Fibroblast of the aortic adventitia (primary cell): Measurements from ENCODE around the gene HECW1. TPM values are rescaled to one million over a fixed set of nuclear protein-coding genes. Genes with fewer than 3 reads are reported as not detected.

Experiments used
- DNase-seq: peaks from one replicate; pipeline ENCODE4 v3.0.0-alpha.2; 2010; ENCODE audit warnings: low read depth
- H3K4me3 ChIP-seq: 2 replicates; pipeline ENCODE4 v1.5.1; 2011; ENCODE audit warnings: low read depth, mild to moderate bottlenecking, control low read depth, low read length, moderate library complexity
- total RNA-seq: library from RNA; depleted of rRNA; stranded (reverse); fragments of >200 nt; gene quantifications from 2 replicates; pipeline ENCODE4 v1.2.3, GENCODE V29; 2012; ENCODE audit warnings: low replicate concordance
- TF ChIP-seq, protein P1 (sequence below): IDR thresholded peaks from 2 replicates; pipeline ENCODE4 v1.5.1; 2011; ENCODE audit warnings: mild to moderate bottlenecking, low read length, control low read depth, inconsistent platforms; ENCODE audit not compliant: insufficient read depth

Gene HECW1
- total RNA-seq, 1 donor, result 3.6 TPM

DNA sequence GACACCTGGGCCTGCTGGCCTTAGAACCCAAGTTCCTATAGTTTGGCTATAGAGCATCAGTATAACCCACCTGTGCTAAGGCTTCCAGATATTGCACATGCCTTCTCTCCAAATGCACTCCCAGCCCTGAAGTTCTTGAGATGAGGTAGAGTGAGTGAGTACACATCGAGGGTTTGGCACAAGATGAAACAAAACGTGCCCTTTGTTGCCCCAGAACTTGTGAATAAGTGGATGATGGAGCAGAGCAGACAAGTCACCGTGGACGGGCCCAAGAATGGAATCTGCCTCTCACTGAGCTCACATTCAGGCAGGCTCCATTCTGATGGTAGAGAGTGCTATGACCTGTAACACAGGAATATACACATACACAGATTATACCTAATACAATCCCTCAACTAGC is 397.5 kb downstream of the HECW1 start:
- TF ChIP-seq, protein P1, sequence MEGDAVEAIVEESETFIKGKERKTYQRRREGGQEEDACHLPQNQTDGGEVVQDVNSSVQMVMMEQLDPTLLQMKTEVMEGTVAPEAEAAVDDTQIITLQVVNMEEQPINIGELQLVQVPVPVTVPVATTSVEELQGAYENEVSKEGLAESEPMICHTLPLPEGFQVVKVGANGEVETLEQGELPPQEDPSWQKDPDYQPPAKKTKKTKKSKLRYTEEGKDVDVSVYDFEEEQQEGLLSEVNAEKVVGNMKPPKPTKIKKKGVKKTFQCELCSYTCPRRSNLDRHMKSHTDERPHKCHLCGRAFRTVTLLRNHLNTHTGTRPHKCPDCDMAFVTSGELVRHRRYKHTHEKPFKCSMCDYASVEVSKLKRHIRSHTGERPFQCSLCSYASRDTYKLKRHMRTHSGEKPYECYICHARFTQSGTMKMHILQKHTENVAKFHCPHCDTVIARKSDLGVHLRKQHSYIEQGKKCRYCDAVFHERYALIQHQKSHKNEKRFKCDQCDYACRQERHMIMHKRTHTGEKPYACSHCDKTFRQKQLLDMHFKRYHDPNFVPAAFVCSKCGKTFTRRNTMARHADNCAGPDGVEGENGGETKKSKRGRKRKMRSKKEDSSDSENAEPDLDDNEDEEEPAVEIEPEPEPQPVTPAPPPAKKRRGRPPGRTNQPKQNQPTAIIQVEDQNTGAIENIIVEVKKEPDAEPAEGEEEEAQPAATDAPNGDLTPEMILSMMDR, result no peak
- DNase-seq, result no peak
- no peak overlapping the region for H3K4me3 ChIP-seq

- TF ChIP-seq, protein P1, result no peak
- no peak for DNase-seq
- H3K4me3 ChIP-seq, result no peak overlapping the region
Observed at GRCh38 chr7:43511029-43511428, 398.6 kb downstream of the HECW1 start.

DNA sequence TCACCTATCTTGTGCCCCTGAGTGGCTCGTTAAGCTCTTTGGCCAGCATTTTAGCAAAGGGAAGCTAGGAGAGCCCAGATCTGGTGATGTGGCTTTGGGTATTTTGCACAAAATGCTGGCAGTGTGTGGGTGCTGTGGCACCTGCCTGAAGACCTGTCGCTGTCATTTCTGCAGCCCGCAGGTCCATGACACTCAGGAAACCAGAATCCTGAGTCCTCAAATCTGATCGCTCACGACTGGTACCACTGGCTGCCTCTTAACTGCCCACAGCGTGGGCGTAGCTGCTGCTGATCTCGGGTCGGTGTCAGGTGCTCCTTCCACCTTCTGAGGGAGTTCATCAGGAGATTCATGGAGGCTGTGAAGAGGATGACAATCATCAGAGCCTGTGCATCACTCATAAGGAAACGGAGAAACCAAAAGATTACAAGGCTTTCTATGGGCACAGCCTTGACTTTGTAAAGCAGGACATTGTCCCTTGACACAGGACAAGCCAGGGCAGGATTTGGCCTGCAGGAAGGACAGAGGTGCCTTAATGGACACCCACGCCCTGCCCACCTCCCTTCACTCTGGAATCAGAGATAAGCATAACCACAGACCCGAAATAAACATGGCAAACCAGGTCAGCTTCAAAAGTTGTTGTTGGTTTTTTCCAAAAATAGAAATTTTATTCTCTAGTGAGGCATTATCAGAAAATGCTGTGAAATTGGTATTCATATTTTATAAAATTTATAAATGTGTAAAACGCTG is 399.5 kb downstream of the HECW1 start:
- TF ChIP-seq, protein P1, result no peak
- H3K4me3 ChIP-seq, result no peak overlapping the region
- no peak for DNase-seq

- TF ChIP-seq, protein P1, result no peak
- no peak for DNase-seq
- H3K4me3 ChIP-seq, result no peak overlapping the region
Observed at GRCh38 chr7:43513251-43513650, 400.8 kb downstream of the HECW1 start.

- TF ChIP-seq, protein P1, result no peak
- no peak overlapping the region for H3K4me3 ChIP-seq
- no peak for DNase-seq
Observed at GRCh38 chr7:43516581-43517342, 404.3 kb downstream of the HECW1 start.

DNA sequence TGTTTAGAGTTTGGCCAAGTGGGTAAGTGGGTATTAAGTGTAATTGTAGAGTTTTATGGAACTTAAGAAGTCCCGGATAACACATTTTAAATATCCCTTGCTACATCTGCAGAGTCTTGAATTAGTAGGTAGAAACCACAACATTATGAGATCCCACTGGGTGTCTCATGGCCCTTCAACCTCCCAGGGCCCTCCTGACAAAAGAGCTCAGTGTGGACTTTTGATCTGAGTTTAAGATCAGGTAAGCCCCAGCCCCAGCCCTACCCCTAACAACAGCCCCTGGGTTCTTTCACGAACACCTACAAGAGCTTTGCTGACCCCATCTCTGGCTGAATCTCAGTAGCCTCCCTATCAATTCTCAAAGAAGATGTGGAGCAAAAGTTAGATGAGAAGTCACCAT is 405.0 kb downstream of the HECW1 start:
- H3K4me3 ChIP-seq, result no peak overlapping the region
- TF ChIP-seq, protein P1, result no peak
- no peak for DNase-seq
